Measurements from ENCODE around the gene UNK.

UNK gene

DNA sequence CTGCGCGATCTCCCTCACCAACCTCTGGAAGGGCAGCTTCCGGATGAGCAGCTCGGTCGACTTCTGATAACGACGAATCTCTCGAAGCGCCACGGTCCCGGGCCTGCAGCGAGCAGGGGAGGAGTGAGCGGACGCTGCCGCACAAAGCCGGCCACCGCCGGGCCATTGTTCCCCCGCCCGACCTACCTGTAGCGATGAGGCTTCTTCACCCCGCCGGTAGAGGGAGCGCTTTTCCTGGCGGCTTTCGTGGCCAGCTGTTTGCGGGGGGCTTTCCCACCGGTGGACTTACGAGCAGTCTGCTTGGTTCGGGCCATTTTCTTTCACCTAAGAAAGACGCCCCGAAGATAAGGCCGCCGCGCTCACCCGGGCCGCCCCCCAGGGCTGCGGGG is 5.8 kb upstream of the UNK start:
- Histone ChIP-seq H3F3A (ENCODE audit: control insufficient read depth, insufficient read depth) (peaks cover 59% of the 10 kb centered on the region), H3K79me2 (ENCODE audit: control insufficient read depth, low read length) (peaks cover 33% of the 10 kb centered on the region), H3K27me3 (ENCODE audit: control insufficient read depth, low read length) (no peaks in the 10 kb centered on the region), H3K9me2 (replicated peaks; ENCODE audit: control insufficient read depth, low read length) (no peaks in the 10 kb centered on the region), H4K20me1 (ENCODE audit: control insufficient read depth, insufficient read depth, low read depth, low read length) (peaks cover 20% of the 10 kb centered on the region), H3K4me1 (ENCODE audit: control insufficient read depth, low read length) (peaks cover 45% of the 10 kb centered on the region), H3K27ac (ENCODE audit: low read depth, low read length) (peak overlapping the region; percentile 81), H3K9me3 (ENCODE audit: control insufficient read depth, insufficient read depth, low read length) (no peaks in the 10 kb centered on the region), H3K36me3 (ENCODE audit: control insufficient read depth, low read length) (peaks cover 40% of the 10 kb centered on the region), H3K4me3 (ENCODE audit: low read length) (peak overlapping the region; percentile 87), H3K4me2 (ENCODE audit: low read length) (peak overlapping the region; percentile 80)
- no peak for TF ChIP-seq EZH2phosphoT487 (IDR thresholded peaks at IDR 0.05; ENCODE audit: borderline replicate concordance, low read length)
- TF ChIP-seq, protein P1, sequence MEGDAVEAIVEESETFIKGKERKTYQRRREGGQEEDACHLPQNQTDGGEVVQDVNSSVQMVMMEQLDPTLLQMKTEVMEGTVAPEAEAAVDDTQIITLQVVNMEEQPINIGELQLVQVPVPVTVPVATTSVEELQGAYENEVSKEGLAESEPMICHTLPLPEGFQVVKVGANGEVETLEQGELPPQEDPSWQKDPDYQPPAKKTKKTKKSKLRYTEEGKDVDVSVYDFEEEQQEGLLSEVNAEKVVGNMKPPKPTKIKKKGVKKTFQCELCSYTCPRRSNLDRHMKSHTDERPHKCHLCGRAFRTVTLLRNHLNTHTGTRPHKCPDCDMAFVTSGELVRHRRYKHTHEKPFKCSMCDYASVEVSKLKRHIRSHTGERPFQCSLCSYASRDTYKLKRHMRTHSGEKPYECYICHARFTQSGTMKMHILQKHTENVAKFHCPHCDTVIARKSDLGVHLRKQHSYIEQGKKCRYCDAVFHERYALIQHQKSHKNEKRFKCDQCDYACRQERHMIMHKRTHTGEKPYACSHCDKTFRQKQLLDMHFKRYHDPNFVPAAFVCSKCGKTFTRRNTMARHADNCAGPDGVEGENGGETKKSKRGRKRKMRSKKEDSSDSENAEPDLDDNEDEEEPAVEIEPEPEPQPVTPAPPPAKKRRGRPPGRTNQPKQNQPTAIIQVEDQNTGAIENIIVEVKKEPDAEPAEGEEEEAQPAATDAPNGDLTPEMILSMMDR (IDR thresholded peaks at IDR 0.05; ENCODE audit: low read depth, low read length, poor library complexity, severe bottlenecking): peak; percentile 66

DNA sequence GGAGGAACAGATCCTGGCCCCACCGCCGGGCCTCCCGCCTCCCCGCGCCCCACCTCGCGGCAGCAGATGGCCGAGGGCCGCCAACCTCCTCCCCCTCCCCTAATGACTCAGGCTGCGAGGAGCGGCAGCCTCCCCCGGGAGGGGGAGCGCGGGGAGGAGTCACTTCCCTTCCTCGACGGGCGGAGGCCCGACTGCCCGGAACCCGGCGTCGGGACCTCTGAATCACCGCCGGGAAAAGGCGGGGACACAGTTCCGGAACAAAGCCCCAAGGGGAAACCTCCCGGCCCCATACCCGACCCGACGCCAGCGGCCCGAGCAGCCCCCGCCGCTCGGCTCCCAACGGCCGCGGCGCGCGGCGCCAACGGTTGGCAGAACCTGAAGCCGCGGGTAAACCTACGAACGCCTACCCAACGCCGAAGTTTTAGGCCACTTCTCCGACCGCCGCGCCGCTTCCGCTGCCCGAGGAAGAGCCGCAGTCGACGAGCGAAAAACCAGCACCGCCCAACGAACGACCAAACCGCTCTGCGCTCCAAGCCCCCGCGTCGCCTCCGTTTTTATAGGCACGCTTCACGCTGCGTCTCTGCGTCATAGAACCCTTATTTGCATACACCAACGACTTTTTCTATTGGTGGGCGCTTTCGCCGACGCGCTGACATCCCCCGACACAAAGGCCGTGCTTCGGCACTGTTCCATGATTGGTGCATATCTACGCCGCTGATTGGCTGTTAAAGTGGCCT is 5.2 kb upstream of the UNK start:
- TF ChIP-seq, protein P1 (IDR thresholded peaks at IDR 0.05; ENCODE audit: low read depth, low read length, poor library complexity, severe bottlenecking): no peak
- TF ChIP-seq EZH2phosphoT487 (IDR thresholded peaks at IDR 0.05; ENCODE audit: borderline replicate concordance, low read length): no peak
- H3K36me3 ChIP-seq (ENCODE audit: control insufficient read depth, low read length): peaks cover 40% of the 10 kb centered on the region
- no peaks in the 10 kb centered on the region for H3K27me3 ChIP-seq (ENCODE audit: control insufficient read depth, low read length)
- H3K79me2 ChIP-seq (ENCODE audit: control insufficient read depth, low read length): peaks cover 38% of the 10 kb centered on the region
- no peaks in the 10 kb centered on the region for H3K9me3 ChIP-seq (ENCODE audit: control insufficient read depth, insufficient read depth, low read length)
- peak overlapping the region; percentile 87 for H3K4me3 ChIP-seq (ENCODE audit: low read length)
- H3K4me1 ChIP-seq (ENCODE audit: control insufficient read depth, low read length): peaks cover 50% of the 10 kb centered on the region
- H3F3A ChIP-seq (ENCODE audit: control insufficient read depth, insufficient read depth): peaks cover 62% of the 10 kb centered on the region
- H3K9me2 ChIP-seq (replicated peaks; ENCODE audit: control insufficient read depth, low read length): no peaks in the 10 kb centered on the region
- peak overlapping the region; percentile 81 for H3K27ac ChIP-seq (ENCODE audit: low read depth, low read length)
- peak overlapping the region; percentile 80 for H3K4me2 ChIP-seq (ENCODE audit: low read length)
- H4K20me1 ChIP-seq (ENCODE audit: control insufficient read depth, insufficient read depth, low read depth, low read length): peaks cover 20% of the 10 kb centered on the region

DNA sequence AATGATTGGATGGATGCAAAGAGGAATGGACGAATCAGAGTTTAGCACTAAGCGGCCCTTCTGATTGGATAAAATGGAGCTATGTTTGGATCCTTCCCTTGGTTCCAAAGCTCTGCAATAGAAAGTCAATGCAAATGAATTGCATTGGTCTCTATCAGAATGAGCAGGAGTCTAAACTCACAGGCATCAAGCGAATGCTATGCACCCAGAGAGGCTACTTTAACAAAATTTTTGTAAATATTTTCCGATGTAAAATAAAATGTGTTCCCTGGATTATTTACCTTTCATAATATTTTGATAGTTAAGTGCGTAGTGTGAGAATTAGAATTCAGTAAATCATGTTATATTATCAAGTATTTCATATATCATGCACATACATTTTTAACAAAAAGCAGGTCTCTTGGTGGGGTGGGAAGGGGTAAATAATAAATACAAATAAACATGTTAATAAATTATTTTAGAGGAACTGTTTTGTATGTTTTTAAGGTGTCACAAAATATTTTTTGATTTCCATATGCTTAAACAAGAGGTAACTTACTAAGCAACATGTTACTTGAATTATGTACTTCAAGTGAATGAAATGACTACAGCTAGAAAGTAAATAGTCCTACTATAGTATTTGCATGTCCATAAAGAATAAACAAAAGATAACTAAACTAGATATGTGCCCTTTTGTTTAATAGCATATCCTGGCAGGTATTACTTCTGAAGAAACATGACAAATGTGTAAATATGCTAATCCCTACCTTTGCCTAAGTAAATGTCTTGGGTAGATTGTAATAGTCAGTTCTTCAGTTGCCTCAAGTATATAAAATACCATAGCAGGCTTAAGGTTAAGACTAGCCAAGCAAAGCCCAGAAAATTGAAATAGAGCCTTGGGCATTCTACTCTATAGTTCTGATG is 4.4 kb upstream of the UNK start:
- Histone ChIP-seq H3K27me3 (ENCODE audit: control insufficient read depth, low read length) (no peaks in the 10 kb centered on the region), H3K4me3 (ENCODE audit: low read length) (peak overlapping the region; percentile 46), H3F3A (ENCODE audit: control insufficient read depth, insufficient read depth) (peaks cover 59% of the 10 kb centered on the region), H3K9me2 (replicated peaks; ENCODE audit: control insufficient read depth, low read length) (no peaks in the 10 kb centered on the region), H3K79me2 (ENCODE audit: control insufficient read depth, low read length) (peaks cover 42% of the 10 kb centered on the region), H3K27ac (ENCODE audit: low read depth, low read length) (peak overlapping the region; percentile 57), H3K4me1 (ENCODE audit: control insufficient read depth, low read length) (peaks cover 52% of the 10 kb centered on the region), H3K36me3 (ENCODE audit: control insufficient read depth, low read length) (peaks cover 43% of the 10 kb centered on the region), H3K4me2 (ENCODE audit: low read length) (peak overlapping the region; percentile 54), H4K20me1 (ENCODE audit: control insufficient read depth, insufficient read depth, low read depth, low read length) (peaks cover 20% of the 10 kb centered on the region), H3K9me3 (ENCODE audit: control insufficient read depth, insufficient read depth, low read length) (no peaks in the 10 kb centered on the region)
- TF ChIP-seq EZH2phosphoT487 (IDR thresholded peaks at IDR 0.05; ENCODE audit: borderline replicate concordance, low read length): no peak

All from DOHH2 (cell line).